Measurements from ENCODE around the gene CEACAM4.

Gene CEACAM4

DNA sequence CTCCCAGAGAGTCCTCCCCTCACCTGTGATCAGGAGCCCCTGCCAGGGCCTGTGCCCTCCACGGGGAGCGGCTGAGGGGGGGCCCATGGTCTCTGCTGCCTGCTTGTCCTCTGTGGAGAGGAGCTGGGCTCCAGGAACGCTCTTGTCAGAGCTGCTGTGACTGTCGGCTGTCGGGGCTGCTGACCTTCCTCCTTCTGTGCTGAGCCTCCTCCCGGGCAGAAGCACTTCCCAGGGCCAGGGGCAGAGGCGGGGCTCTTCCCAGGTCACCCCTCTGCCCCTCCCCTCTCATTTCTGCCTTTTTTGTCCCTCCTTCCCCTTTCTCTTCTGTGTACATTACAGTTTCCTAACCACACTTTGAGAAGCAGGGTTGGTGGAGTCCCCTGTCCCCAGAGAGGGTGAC lies at the start of gene CEACAM4:
Gene CEACAM4 (minus strand): TSS at position 198 of the 400 bp plus-strand sequence. CDS start 111 bp downstream, at position 87.
- no peak within 1 kb of the TSS for H3K4me2 ChIP-seq (ENCODE audit: low read depth, low read length, poor library complexity, severe bottlenecking)
- H3K9me3 ChIP-seq (ENCODE audit: insufficient read depth, low read length): peaks cover 6% of the 10 kb centered on the region; the same call in 1 of the 2 replicates
- H3F3A ChIP-seq (ENCODE audit: insufficient read depth): no peaks in the 10 kb centered on the region
- no peak within 1 kb of the TSS for H3K9ac ChIP-seq (ENCODE audit: low read length)
- H3K27me3 ChIP-seq (ENCODE audit: low read length): no peaks in the 10 kb centered on the region
- H3K27ac ChIP-seq (ENCODE audit: low read depth, low read length): no peak within 1 kb of the TSS
- H3K36me3 ChIP-seq (ENCODE audit: low read length): no peaks in the 10 kb centered on the region
- no peaks in the 10 kb centered on the region for H3K9me2 ChIP-seq (replicated peaks; ENCODE audit: insufficient read depth, low read length)
- no peak within 1 kb of the TSS for H3K4me3 ChIP-seq (ENCODE audit: insufficient read depth, low read length, poor library complexity, severe bottlenecking)
- TF ChIP-seq EZH2phosphoT487 (conservative IDR thresholded peaks at IDR 0.05; ENCODE audit: low read length): no peak
- no peak within 1 kb of the TSS for H2AFZ ChIP-seq (ENCODE audit: low read depth, low read length, severe bottlenecking)
- H4K20me1 ChIP-seq (ENCODE audit: low read depth, low read length): no peaks in the 10 kb centered on the region
- no peaks in the 10 kb centered on the region for H3K79me2 ChIP-seq (ENCODE audit: insufficient read depth, low read length)

DNA sequence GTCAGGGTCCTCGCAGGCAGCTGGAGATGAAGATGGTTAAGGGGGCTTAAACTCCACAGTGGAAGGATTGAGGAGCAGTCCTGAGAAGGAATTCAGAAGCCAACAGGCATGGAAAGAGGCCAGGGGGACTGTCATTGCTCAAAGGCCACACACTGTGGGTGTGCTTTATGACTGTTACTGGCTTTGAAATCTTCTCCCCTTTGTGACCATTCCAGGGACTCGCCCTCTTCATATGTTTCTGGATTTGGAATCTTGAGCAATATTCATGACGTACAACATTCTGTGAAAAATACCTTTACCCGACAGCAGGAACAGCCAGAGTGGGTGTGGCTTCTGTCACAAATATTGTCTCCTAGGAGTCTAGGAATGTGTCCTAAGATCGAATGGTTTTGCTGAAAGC lies 44.6 kb upstream of the CEACAM4 start:
- no peaks in the 10 kb centered on the region for H3K9me3 ChIP-seq (ENCODE audit: insufficient read depth, low read length)
- no peak overlapping the region for H2AFZ ChIP-seq (ENCODE audit: low read depth, low read length, severe bottlenecking)
- H3K79me2 ChIP-seq (ENCODE audit: insufficient read depth, low read length): no peaks in the 10 kb centered on the region
- H3F3A ChIP-seq (ENCODE audit: insufficient read depth): no peaks in the 10 kb centered on the region
- H3K4me3 ChIP-seq (ENCODE audit: insufficient read depth, low read length, poor library complexity, severe bottlenecking): no peak overlapping the region
- H3K36me3 ChIP-seq (ENCODE audit: low read length): no peaks in the 10 kb centered on the region
- TF ChIP-seq EZH2phosphoT487 (conservative IDR thresholded peaks at IDR 0.05; ENCODE audit: low read length): no peak
- TF ChIP-seq, protein P1, sequence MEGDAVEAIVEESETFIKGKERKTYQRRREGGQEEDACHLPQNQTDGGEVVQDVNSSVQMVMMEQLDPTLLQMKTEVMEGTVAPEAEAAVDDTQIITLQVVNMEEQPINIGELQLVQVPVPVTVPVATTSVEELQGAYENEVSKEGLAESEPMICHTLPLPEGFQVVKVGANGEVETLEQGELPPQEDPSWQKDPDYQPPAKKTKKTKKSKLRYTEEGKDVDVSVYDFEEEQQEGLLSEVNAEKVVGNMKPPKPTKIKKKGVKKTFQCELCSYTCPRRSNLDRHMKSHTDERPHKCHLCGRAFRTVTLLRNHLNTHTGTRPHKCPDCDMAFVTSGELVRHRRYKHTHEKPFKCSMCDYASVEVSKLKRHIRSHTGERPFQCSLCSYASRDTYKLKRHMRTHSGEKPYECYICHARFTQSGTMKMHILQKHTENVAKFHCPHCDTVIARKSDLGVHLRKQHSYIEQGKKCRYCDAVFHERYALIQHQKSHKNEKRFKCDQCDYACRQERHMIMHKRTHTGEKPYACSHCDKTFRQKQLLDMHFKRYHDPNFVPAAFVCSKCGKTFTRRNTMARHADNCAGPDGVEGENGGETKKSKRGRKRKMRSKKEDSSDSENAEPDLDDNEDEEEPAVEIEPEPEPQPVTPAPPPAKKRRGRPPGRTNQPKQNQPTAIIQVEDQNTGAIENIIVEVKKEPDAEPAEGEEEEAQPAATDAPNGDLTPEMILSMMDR (IDR thresholded peaks at IDR 0.05; ENCODE audit: insufficient read depth, low read length, poor library complexity, severe bottlenecking): no peak
- H3K4me2 ChIP-seq (ENCODE audit: low read depth, low read length, poor library complexity, severe bottlenecking): no peak overlapping the region
- no peaks in the 10 kb centered on the region for H4K20me1 ChIP-seq (ENCODE audit: low read depth, low read length)
- H3K27ac ChIP-seq (ENCODE audit: low read depth, low read length): no peak overlapping the region
- H3K9me2 ChIP-seq (replicated peaks; ENCODE audit: insufficient read depth, low read length): no peaks in the 10 kb centered on the region
- H3K9ac ChIP-seq (ENCODE audit: low read length): no peak overlapping the region
- H3K27me3 ChIP-seq (ENCODE audit: low read length): no peaks in the 10 kb centered on the region

DNA sequence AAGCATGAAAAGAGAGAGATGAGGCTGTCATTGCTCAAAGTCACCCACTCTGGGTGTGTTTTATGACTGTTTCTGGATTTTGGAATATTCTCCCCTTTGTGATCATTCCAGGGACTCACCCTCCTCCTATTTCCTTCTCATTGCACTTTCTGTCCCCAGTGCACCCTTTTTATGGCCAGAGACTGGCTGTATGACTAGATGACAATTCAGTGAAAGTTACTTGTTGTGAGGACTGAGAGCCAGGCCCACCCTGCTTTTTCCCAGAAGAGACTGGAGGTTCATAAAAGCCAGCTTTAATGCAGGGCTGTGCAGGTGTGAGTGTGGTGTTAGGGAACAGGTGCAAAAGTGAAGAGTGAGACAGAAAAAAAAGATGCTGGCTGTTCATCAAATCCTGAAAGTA lies 43.9 kb upstream of the CEACAM4 start:
- peaks cover 7% of the 10 kb centered on the region; the same call in 1 of the 2 replicates for H3K9me3 ChIP-seq (ENCODE audit: insufficient read depth, low read length)
- H3K36me3 ChIP-seq (ENCODE audit: low read length): no peaks in the 10 kb centered on the region
- no peaks in the 10 kb centered on the region for H3K79me2 ChIP-seq (ENCODE audit: insufficient read depth, low read length)
- TF ChIP-seq, protein P1 (IDR thresholded peaks at IDR 0.05; ENCODE audit: insufficient read depth, low read length, poor library complexity, severe bottlenecking): no peak
- no peak for TF ChIP-seq EZH2phosphoT487 (conservative IDR thresholded peaks at IDR 0.05; ENCODE audit: low read length)
- H4K20me1 ChIP-seq (ENCODE audit: low read depth, low read length): no peaks in the 10 kb centered on the region
- no peak overlapping the region for H3K9ac ChIP-seq (ENCODE audit: low read length)
- H3K4me3 ChIP-seq (ENCODE audit: insufficient read depth, low read length, poor library complexity, severe bottlenecking): no peak overlapping the region
- H3K27ac ChIP-seq (ENCODE audit: low read depth, low read length): no peak overlapping the region
- H2AFZ ChIP-seq (ENCODE audit: low read depth, low read length, severe bottlenecking): no peak overlapping the region
- H3K9me2 ChIP-seq (replicated peaks; ENCODE audit: insufficient read depth, low read length): no peaks in the 10 kb centered on the region
- no peaks in the 10 kb centered on the region for H3F3A ChIP-seq (ENCODE audit: insufficient read depth)
- H3K4me2 ChIP-seq (ENCODE audit: low read depth, low read length, poor library complexity, severe bottlenecking): no peak overlapping the region
- H3K27me3 ChIP-seq (ENCODE audit: low read length): no peaks in the 10 kb centered on the region

DNA sequence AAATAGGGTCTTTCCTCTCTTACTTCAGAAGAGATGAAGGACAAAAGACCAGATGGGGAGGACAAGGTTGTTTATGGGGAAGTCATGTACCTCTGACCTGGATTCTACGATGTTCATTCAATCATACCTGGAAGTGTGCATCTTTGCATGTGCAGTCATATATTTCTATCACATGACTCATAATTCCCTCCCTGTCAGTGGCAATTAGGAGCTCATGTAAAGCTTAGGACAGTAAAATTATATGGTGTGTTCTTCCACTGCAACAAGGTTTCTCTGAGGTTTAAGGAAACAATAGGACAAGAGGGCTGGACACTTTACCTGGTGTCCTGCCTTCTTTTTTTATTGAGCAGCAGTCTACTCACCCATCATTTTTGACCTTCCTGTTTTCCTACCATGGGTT lies 41.4 kb upstream of the CEACAM4 start:
- Histone ChIP-seq H3K27me3 (ENCODE audit: low read length) (no peaks in the 10 kb centered on the region), H3K4me2 (ENCODE audit: low read depth, low read length, poor library complexity, severe bottlenecking) (no peak overlapping the region), H3K9me2 (replicated peaks; ENCODE audit: insufficient read depth, low read length) (no peaks in the 10 kb centered on the region), H3K36me3 (ENCODE audit: low read length) (no peaks in the 10 kb centered on the region), H3K27ac (ENCODE audit: low read depth, low read length) (no peak overlapping the region), H3K79me2 (ENCODE audit: insufficient read depth, low read length) (no peaks in the 10 kb centered on the region), H3K4me3 (ENCODE audit: insufficient read depth, low read length, poor library complexity, severe bottlenecking) (no peak overlapping the region), H3K9ac (ENCODE audit: low read length) (no peak overlapping the region), H3F3A (ENCODE audit: insufficient read depth) (no peaks in the 10 kb centered on the region), H4K20me1 (ENCODE audit: low read depth, low read length) (no peaks in the 10 kb centered on the region), H2AFZ (ENCODE audit: low read depth, low read length, severe bottlenecking) (no peak overlapping the region), H3K9me3 (ENCODE audit: insufficient read depth, low read length) (peaks cover 12% of the 10 kb centered on the region; the same call in 1 of the 2 replicates)
- TF ChIP-seq, protein P1 (IDR thresholded peaks at IDR 0.05; ENCODE audit: insufficient read depth, low read length, poor library complexity, severe bottlenecking): no peak
- no peak for TF ChIP-seq EZH2phosphoT487 (conservative IDR thresholded peaks at IDR 0.05; ENCODE audit: low read length)
